Measurements from ENCODE around the gene SLC40A1. TPM values are rescaled to one million over a fixed set of nuclear protein-coding genes. Genes with fewer than 3 reads are reported as not detected.

SLC40A1 gene
- total RNA-seq, 1 experiment from 2014 or later, result not detected

- Mint-ChIP-seq H3K36me3 (ENCODE audit: insufficient read depth in 1 of 3, low read depth in 3 of 3) (no peaks in the 10 kb centered on the region), H3K27ac (no peak overlapping the region)
Measured at GRCh38 chr2:189584686-189585085, 4.1 kb upstream of the SLC40A1 start.

More at GRCh38 chr2:189584686-189585085, 4.1 kb upstream of the SLC40A1 start:
- H2AFZ ChIP-seq (ENCODE audit: low read length), result no peak overlapping the region
- no peak for DNase-seq
- TF ChIP-seq CTCF (conservative IDR thresholded peaks at IDR 0.05), result no peak
- no peaks in the 10 kb centered on the region for H4K20me1 ChIP-seq (ENCODE audit: control insufficient read depth, insufficient read depth, insufficient read length)
- no peak overlapping the region for H4K5ac ChIP-seq (ENCODE audit: insufficient read length, low read depth, low read length)
- H3K4me2 ChIP-seq (ENCODE audit: insufficient read depth, insufficient read length, low read length), result no peak overlapping the region
- peaks cover 14 to 19% of the 10 kb centered on the region in 2 experiments for H3K4me1 Mint-ChIP-seq
- no peak overlapping the region for H3K27ac ChIP-seq (ENCODE audit: insufficient read length, low read depth, low read length)
- no peak overlapping the region for H2AK5ac ChIP-seq (ENCODE audit: insufficient read length, low read length)
- peaks cover 41% of the 10 kb centered on the region for H3K27me3 ChIP-seq (ENCODE audit: insufficient read depth, low read length)
- no peak overlapping the region for H3K9ac ChIP-seq (ENCODE audit: extremely low read depth, insufficient read length, low read length)
- no peaks in the 10 kb centered on the region; a peak in 2 of 5 replicates for H3K9me3 Mint-ChIP-seq
- H2BK5ac ChIP-seq (ENCODE audit: insufficient read length, low read length), result no peak overlapping the region
- no peak overlapping the region for H4K8ac ChIP-seq (replicated peaks; ENCODE audit: insufficient read length, low read depth, low read length)
- no peak overlapping the region for H3K4ac ChIP-seq (ENCODE audit: low read depth, low read length)
- H2BK12ac ChIP-seq (ENCODE audit: insufficient read length, low read depth, low read length), result no peak overlapping the region
- no peak overlapping the region for H3K56ac ChIP-seq (ENCODE audit: insufficient read length, low read depth, low read length)
- H3K9me3 ChIP-seq (ENCODE audit: control insufficient read depth, low read depth, low read length), result no peaks in the 10 kb centered on the region
- no peak overlapping the region for H3K23ac ChIP-seq (ENCODE audit: insufficient read length, low read depth, low read length)
- no peak overlapping the region for H3T11ph ChIP-seq (ENCODE audit: low read length)
- no peak overlapping the region for H3K4me3 Mint-ChIP-seq
- no peaks in the 10 kb centered on the region for H3K79me1 ChIP-seq (ENCODE audit: insufficient read depth, low read depth, low read length, poor library complexity, severe bottlenecking)
- no peaks in the 10 kb centered on the region for H3K23me2 ChIP-seq (ENCODE audit: insufficient read length, low read depth, low read length, poor library complexity, severe bottlenecking)
- no peak overlapping the region for H2BK15ac ChIP-seq (ENCODE audit: low read depth, low read length)
- H3K27me3 Mint-ChIP-seq (ENCODE audit: low read depth), result peaks cover 92% of the 10 kb centered on the region
- H3K14ac ChIP-seq (ENCODE audit: insufficient read depth, low read length), result no peak overlapping the region
- no peak overlapping the region for H2BK120ac ChIP-seq (ENCODE audit: low read depth, low read length, poor library complexity, severe bottlenecking)
- H2BK20ac ChIP-seq (ENCODE audit: low read depth, low read length, poor library complexity, severe bottlenecking), result no peak overlapping the region
- no peaks in the 10 kb centered on the region for H3K4me1 ChIP-seq (ENCODE audit: insufficient read depth, low read length)
- no peaks in the 10 kb centered on the region for H3K79me2 ChIP-seq (ENCODE audit: insufficient read depth, low read length)
- H4K91ac ChIP-seq (ENCODE audit: insufficient read length, low read depth, low read length), result no peak overlapping the region
- no peak overlapping the region for H3K18ac ChIP-seq (ENCODE audit: insufficient read length, low read depth, low read length)
